WTC11 (cell line): ENCODE data around the gene COPS3. TPM values are rescaled to one million over a fixed set of nuclear protein-coding genes. Genes with fewer than 3 reads are reported as not detected.

Source experiments
- ATAC-seq: fragments of 200-7000 bp; cut with Tn5 transposase; 2 replicates; pipeline ENCODE4 v1.10.0; 2021; ENCODE audit warnings: mild to moderate bottlenecking, moderate library complexity
- CTCF ChIA-PET: fragments of 300-600 bp; sonication (Branson Sonifier 250); formaldehyde crosslinking; loops from one replicate; lab custom pipeline; 2021; ENCODE audit warnings: antibody characterized with exemption; lab: Charles Lee
- POLR2A ChIA-PET: fragments of 350-600 bp; sonication (Branson Sonifier 250); formaldehyde crosslinking; loops from one replicate; lab custom pipeline; 2021; ENCODE audit warnings: antibody characterized with exemption; lab: Charles Lee
- DNase-seq: peaks from one replicate; pipeline ENCODE4 v3.0.0; 2021; ENCODE audit warnings: low spot score
- H3K27ac Mint-ChIP-seq: 2 replicates; pipeline ENCODE4 v1.8.0; 2021; ENCODE audit warnings: mixed read lengths
- H3K27me3 Mint-ChIP-seq: 2 replicates; pipeline ENCODE4 v1.8.0; 2021; ENCODE audit warnings: low read depth, mild to moderate bottlenecking, moderate library complexity, mixed read lengths
- H3K36me3 Mint-ChIP-seq: 2 replicates; pipeline ENCODE4 v1.8.0; 2021; ENCODE audit warnings: mixed read lengths
- H3K4me1 Mint-ChIP-seq: 2 replicates; pipeline ENCODE4 v1.8.0; 2022; ENCODE audit warnings: mixed read lengths
- H3K4me3 Mint-ChIP-seq: 2 replicates; pipeline ENCODE4 v1.8.0; 2021; ENCODE audit warnings: mild to moderate bottlenecking, moderate library complexity, mixed read lengths
- H3K9me3 Mint-ChIP-seq: 2 replicates; pipeline ENCODE4 v1.8.0; 2021; ENCODE audit warnings: mixed read lengths
- ATF1 ChIP-seq: sonication (generic); formaldehyde crosslinking; IDR thresholded peaks from 2 replicates; pipeline ENCODE4 v1.8.1; 2023; ENCODE audit warnings: mild to moderate bottlenecking, moderate library complexity, missing genetic modification reagents
- CREM ChIP-seq: sonication (generic); formaldehyde crosslinking; IDR thresholded peaks from 2 replicates; pipeline ENCODE4 v1.8.1; 2022; ENCODE audit warnings: mild to moderate bottlenecking, missing genetic modification reagents, moderate library complexity
- NR3C1 ChIP-seq: sonication (generic); formaldehyde crosslinking; conservative IDR thresholded peaks from 2 replicates; pipeline ENCODE4 v1.8.1; 2023; ENCODE audit warnings: low read depth, mild to moderate bottlenecking, missing genetic modification reagents
- SMAD4 ChIP-seq: sonication (generic); formaldehyde crosslinking; IDR thresholded peaks from 2 replicates; pipeline ENCODE4 v1.8.0; 2022; ENCODE audit warnings: mild to moderate bottlenecking, missing genetic modification reagents
- TEAD1 ChIP-seq: sonication (generic); formaldehyde crosslinking; IDR thresholded peaks from 2 replicates; pipeline ENCODE4 v1.8.0; 2022; ENCODE audit warnings: mild to moderate bottlenecking, missing genetic modification reagents
- ZNF138 ChIP-seq: sonication (generic); formaldehyde crosslinking; conservative IDR thresholded peaks from 2 replicates; pipeline ENCODE4 v1.8.1; 2022; ENCODE audit warnings: mild to moderate bottlenecking, moderate library complexity, missing genetic modification reagents
- ZNF219 ChIP-seq: sonication (generic); formaldehyde crosslinking; IDR thresholded peaks from 2 replicates; pipeline ENCODE4 v1.8.0; 2023; ENCODE audit warnings: missing genetic modification reagents, mild to moderate bottlenecking, borderline replicate concordance
- total RNA-seq: library from RNA; stranded (reverse); gene quantifications from 3 replicates; pipeline ENCODE4 v1.2.3, GENCODE V29; 2021
- TF ChIP-seq, protein P1 (sequence below): sonication (generic); formaldehyde crosslinking; IDR thresholded peaks from 2 replicates; pipeline ENCODE4 v1.8.1; 2023; ENCODE audit warnings: mild to moderate bottlenecking, missing genetic modification reagents, moderate library complexity
- TF ChIP-seq, protein P2 (sequence below): fragments of 250-450 bp; sonication (Bioruptor Pico); conservative IDR thresholded peaks from 2 replicates; pipeline ENCODE4 v1.9.0; 2021; ENCODE audit warnings: mild to moderate bottlenecking
- TF ChIP-seq, protein P3 (sequence below): sonication (generic); formaldehyde crosslinking; IDR thresholded peaks from 2 replicates; pipeline ENCODE4 v1.8.0; 2022; ENCODE audit warnings: mild to moderate bottlenecking, missing genetic modification reagents
- TF ChIP-seq, protein P4 (sequence below): fragments of 250-450 bp; sonication (Bioruptor Pico); IDR thresholded peaks from 2 replicates; pipeline ENCODE4 v1.9.0; 2021; ENCODE audit warnings: mild to moderate bottlenecking, borderline replicate concordance
- TF ChIP-seq, protein P5 (sequence below): fragments of 250-450 bp; sonication (Bioruptor Pico); IDR thresholded peaks from 2 replicates; pipeline ENCODE4 v1.9.0; 2021; ENCODE audit warnings: moderate library complexity, mild to moderate bottlenecking, inconsistent platforms, borderline replicate concordance
- TF ChIP-seq, protein P6 (sequence below): sonication (generic); formaldehyde crosslinking; IDR thresholded peaks from 2 replicates; pipeline ENCODE4 v1.8.0; 2023; ENCODE audit warnings: missing genetic modification reagents, mild to moderate bottlenecking, borderline replicate concordance
- TF ChIP-seq, protein P7 (sequence below): sonication (generic); formaldehyde crosslinking; IDR thresholded peaks from 2 replicates; pipeline ENCODE4 v1.8.0; 2023; ENCODE audit warnings: mild to moderate bottlenecking, missing genetic modification reagents

The COPS3 gene
- total RNA-seq, 1 experiment from 2014 or later, result 78.3 TPM

DNA sequence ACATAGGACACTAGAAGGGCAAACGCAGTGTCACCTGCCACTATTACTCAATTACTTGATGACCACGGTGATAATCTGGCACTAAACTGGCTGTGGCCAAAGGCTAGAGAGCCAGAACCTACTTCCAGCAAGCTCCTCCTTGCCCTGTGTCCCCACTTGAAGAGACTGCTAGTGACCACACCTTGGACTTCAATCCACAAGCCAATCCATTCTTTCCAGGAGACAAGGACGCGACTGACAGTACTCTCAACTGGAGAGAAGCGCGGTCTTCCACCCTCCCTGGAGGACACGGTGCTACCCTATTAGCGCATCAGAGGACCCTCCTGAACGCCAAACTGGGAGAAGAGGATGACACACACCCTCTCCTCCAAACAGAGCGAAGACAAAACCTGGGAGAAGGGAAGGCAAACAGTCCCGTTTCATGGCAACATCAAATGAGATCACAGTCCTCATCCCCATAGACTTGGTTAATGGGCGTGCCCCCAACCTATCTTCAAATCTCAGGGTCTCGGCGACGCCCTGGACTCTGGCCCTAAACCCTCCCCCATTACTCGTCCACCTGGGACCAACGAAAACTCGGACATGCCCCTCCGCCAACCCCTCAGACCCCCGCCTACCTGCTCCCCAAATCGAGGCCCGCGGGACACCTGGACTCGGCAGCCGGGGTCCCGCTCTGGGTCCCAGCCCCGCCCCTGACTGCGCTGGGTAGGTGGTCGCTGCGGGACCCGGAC, 44.6 kb downstream of the COPS3 start:
- CTCF ChIA-PET, result interaction anchor here (0.7 to 1.5 kb wide), 4 partner anchors 95 to 469 kb away, joined by 3 to 5 read pairs (median 3); no protein-coding TSS in a partner anchor

More for the DNA sequence above, 44.6 kb downstream of the COPS3 start:
- TF ChIP-seq SMAD4 (CRISPR knock-in tag) (no peak), NR3C1 (CRISPR knock-in tag) (no peak), CREM (CRISPR knock-in tag) (no peak), ATF1 (no peak), ZNF219 (CRISPR knock-in tag) (no peak), ZNF138 (no peak), TEAD1 (CRISPR knock-in tag) (no peak)
- TF ChIP-seq, protein P1, sequence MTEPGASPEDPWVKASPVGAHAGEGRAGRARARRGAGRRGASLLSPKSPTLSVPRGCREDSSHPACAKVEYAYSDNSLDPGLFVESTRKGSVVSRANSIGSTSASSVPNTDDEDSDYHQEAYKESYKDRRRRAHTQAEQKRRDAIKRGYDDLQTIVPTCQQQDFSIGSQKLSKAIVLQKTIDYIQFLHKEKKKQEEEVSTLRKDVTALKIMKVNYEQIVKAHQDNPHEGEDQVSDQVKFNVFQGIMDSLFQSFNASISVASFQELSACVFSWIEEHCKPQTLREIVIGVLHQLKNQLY, result no peak
- TF ChIP-seq, protein P2, sequence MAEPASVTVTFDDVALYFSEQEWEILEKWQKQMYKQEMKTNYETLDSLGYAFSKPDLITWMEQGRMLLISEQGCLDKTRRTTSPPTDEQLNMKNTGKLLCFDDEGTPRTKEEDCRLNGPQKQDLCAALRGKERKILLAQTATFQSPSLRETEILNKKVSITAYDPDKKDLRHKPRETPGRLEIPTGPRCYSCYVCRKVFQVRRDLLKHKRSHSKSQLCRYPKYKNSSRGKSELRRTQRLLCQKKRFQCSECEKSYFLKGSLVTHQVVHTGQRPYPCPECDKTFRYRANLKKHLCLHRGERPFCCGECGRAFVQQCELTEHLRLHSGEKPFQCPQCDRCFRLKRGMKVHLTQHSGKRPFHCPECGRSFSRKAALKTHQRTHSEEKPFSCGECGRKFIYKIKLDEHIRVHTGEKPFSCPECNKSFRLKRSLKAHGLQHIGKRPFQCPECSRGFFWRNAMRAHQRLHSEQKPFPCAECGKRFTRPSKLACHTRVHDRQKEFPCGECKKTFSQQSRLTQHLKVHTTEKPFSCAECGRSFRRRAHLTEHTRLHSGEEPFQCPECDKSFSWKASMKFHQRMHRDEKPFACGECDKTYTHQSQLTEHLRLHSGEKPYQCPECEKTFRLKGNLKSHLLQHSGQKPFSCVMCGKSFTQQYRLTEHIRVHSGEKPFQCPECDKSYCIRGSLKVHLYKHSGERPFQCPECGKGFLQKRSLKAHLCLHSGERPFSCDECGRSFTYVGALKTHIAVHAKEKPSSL (CRISPR knock-in tag), result no peak
- TF ChIP-seq, protein P3, sequence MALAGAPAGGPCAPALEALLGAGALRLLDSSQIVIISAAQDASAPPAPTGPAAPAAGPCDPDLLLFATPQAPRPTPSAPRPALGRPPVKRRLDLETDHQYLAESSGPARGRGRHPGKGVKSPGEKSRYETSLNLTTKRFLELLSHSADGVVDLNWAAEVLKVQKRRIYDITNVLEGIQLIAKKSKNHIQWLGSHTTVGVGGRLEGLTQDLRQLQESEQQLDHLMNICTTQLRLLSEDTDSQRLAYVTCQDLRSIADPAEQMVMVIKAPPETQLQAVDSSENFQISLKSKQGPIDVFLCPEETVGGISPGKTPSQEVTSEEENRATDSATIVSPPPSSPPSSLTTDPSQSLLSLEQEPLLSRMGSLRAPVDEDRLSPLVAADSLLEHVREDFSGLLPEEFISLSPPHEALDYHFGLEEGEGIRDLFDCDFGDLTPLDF (CRISPR knock-in tag), result no peak
- TF ChIP-seq, protein P4, sequence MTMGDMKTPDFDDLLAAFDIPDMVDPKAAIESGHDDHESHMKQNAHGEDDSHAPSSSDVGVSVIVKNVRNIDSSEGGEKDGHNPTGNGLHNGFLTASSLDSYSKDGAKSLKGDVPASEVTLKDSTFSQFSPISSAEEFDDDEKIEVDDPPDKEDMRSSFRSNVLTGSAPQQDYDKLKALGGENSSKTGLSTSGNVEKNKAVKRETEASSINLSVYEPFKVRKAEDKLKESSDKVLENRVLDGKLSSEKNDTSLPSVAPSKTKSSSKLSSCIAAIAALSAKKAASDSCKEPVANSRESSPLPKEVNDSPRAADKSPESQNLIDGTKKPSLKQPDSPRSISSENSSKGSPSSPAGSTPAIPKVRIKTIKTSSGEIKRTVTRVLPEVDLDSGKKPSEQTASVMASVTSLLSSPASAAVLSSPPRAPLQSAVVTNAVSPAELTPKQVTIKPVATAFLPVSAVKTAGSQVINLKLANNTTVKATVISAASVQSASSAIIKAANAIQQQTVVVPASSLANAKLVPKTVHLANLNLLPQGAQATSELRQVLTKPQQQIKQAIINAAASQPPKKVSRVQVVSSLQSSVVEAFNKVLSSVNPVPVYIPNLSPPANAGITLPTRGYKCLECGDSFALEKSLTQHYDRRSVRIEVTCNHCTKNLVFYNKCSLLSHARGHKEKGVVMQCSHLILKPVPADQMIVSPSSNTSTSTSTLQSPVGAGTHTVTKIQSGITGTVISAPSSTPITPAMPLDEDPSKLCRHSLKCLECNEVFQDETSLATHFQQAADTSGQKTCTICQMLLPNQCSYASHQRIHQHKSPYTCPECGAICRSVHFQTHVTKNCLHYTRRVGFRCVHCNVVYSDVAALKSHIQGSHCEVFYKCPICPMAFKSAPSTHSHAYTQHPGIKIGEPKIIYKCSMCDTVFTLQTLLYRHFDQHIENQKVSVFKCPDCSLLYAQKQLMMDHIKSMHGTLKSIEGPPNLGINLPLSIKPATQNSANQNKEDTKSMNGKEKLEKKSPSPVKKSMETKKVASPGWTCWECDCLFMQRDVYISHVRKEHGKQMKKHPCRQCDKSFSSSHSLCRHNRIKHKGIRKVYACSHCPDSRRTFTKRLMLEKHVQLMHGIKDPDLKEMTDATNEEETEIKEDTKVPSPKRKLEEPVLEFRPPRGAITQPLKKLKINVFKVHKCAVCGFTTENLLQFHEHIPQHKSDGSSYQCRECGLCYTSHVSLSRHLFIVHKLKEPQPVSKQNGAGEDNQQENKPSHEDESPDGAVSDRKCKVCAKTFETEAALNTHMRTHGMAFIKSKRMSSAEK, result no peak
- TF ChIP-seq, protein P5, sequence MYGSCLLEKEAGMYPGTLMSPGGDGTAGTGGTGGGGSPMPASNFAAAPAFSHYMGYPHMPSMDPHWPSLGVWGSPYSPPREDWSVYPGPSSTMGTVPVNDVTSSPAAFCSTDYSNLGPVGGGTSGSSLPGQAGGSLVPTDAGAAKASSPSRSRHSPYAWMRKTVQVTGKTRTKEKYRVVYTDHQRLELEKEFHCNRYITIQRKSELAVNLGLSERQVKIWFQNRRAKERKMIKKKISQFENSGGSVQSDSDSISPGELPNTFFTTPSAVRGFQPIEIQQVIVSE (CRISPR knock-in tag), result no peak
- TF ChIP-seq, protein P6, sequence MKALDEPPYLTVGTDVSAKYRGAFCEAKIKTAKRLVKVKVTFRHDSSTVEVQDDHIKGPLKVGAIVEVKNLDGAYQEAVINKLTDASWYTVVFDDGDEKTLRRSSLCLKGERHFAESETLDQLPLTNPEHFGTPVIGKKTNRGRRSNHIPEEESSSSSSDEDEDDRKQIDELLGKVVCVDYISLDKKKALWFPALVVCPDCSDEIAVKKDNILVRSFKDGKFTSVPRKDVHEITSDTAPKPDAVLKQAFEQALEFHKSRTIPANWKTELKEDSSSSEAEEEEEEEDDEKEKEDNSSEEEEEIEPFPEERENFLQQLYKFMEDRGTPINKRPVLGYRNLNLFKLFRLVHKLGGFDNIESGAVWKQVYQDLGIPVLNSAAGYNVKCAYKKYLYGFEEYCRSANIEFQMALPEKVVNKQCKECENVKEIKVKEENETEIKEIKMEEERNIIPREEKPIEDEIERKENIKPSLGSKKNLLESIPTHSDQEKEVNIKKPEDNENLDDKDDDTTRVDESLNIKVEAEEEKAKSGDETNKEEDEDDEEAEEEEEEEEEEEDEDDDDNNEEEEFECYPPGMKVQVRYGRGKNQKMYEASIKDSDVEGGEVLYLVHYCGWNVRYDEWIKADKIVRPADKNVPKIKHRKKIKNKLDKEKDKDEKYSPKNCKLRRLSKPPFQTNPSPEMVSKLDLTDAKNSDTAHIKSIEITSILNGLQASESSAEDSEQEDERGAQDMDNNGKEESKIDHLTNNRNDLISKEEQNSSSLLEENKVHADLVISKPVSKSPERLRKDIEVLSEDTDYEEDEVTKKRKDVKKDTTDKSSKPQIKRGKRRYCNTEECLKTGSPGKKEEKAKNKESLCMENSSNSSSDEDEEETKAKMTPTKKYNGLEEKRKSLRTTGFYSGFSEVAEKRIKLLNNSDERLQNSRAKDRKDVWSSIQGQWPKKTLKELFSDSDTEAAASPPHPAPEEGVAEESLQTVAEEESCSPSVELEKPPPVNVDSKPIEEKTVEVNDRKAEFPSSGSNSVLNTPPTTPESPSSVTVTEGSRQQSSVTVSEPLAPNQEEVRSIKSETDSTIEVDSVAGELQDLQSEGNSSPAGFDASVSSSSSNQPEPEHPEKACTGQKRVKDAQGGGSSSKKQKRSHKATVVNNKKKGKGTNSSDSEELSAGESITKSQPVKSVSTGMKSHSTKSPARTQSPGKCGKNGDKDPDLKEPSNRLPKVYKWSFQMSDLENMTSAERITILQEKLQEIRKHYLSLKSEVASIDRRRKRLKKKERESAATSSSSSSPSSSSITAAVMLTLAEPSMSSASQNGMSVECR (CRISPR knock-in tag), result no peak
- TF ChIP-seq, protein P7, sequence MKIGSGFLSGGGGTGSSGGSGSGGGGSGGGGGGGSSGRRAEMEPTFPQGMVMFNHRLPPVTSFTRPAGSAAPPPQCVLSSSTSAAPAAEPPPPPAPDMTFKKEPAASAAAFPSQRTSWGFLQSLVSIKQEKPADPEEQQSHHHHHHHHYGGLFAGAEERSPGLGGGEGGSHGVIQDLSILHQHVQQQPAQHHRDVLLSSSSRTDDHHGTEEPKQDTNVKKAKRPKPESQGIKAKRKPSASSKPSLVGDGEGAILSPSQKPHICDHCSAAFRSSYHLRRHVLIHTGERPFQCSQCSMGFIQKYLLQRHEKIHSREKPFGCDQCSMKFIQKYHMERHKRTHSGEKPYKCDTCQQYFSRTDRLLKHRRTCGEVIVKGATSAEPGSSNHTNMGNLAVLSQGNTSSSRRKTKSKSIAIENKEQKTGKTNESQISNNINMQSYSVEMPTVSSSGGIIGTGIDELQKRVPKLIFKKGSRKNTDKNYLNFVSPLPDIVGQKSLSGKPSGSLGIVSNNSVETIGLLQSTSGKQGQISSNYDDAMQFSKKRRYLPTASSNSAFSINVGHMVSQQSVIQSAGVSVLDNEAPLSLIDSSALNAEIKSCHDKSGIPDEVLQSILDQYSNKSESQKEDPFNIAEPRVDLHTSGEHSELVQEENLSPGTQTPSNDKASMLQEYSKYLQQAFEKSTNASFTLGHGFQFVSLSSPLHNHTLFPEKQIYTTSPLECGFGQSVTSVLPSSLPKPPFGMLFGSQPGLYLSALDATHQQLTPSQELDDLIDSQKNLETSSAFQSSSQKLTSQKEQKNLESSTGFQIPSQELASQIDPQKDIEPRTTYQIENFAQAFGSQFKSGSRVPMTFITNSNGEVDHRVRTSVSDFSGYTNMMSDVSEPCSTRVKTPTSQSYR (CRISPR knock-in tag), result no peak
- H3K27me3 Mint-ChIP-seq, result no peaks in the 10 kb centered on the region
- POLR2A ChIA-PET, result interaction anchor here (0.7 kb wide), 1 partner anchor 65 kb away, joined by 4 read pairs; no protein-coding TSS in a partner anchor
- H3K27ac Mint-ChIP-seq, result peak overlapping the region; percentile 92
- ATAC-seq, result peak; percentile 36
- peaks cover 7% of the 10 kb centered on the region for H3K36me3 Mint-ChIP-seq
- peak overlapping the region; percentile 92 for H3K4me3 Mint-ChIP-seq
- no peaks in the 10 kb centered on the region for H3K9me3 Mint-ChIP-seq
- peak; percentile 24 for DNase-seq
- H3K4me1 Mint-ChIP-seq, result peaks cover 21% of the 10 kb centered on the region
